Keratinocyte (primary cell): Measurements from ENCODE around the gene CDH22. TPM values are rescaled to one million over a fixed set of nuclear protein-coding genes. Genes with fewer than 3 reads are reported as not detected.

Experiments
- DNase-seq: peaks from one replicate; pipeline ENCODE4 v3.0.0-alpha.2; 2011; ENCODE audit warnings: low read depth, missing footprints, low spot score
- FAIRE-seq: peaks from 2 replicates; lab custom pipeline; 2011; peaks lifted over from hg19 to GRCh38; lab: Jason Lieb, UNC
- H2AFZ ChIP-seq: 2 replicates; pipeline ENCODE4 v1.6.0; 2012; ENCODE audit warnings: low read length, control low read depth, inconsistent platforms; ENCODE audit not compliant: control insufficient read depth
- H3K27ac ChIP-seq: 2 replicates; pipeline ENCODE4 v1.5.1; 2011; ENCODE audit warnings: low read length; ENCODE audit not compliant: control insufficient read depth, insufficient read depth
- H3K27me3 ChIP-seq: 3 replicates; pipeline ENCODE4 v1.6.0; 2011; ENCODE audit warnings: low read length; ENCODE audit not compliant: control insufficient read depth, insufficient read depth; ENCODE audit errors: extremely low read depth
- H3K36me3 ChIP-seq, 2 experiments: 2 replicates in 1 of 2; 3 replicates in 1 of 2; pipeline ENCODE4 v1.5.1; 2011; ENCODE audit warnings: low read length in 2 of 2, mild to moderate bottlenecking in 1 of 2; ENCODE audit not compliant: control insufficient read depth in 2 of 2, insufficient read depth in 2 of 2; ENCODE audit errors: extremely low read depth in 1 of 2
- H3K4me1 ChIP-seq: 3 replicates; pipeline ENCODE4 v1.5.1; 2011; ENCODE audit warnings: low read length; ENCODE audit not compliant: control insufficient read depth, insufficient read depth; ENCODE audit errors: extremely low read depth
- H3K4me2 ChIP-seq: 3 replicates; pipeline ENCODE4 v1.6.0; 2011; ENCODE audit warnings: low read depth, low read length; ENCODE audit not compliant: control insufficient read depth, insufficient read depth; ENCODE audit errors: extremely low read depth
- H3K4me3 ChIP-seq, 3 experiments: fragments of 200-600 bp in 1 of 3; sonication (generic) in 1 of 3; 2 replicates in 2 of 3; 3 replicates in 1 of 3; pipeline ENCODE4 v1.5.1; 2011 to 2016; ENCODE audit warnings: low read length in 3 of 3, mild to moderate bottlenecking in 3 of 3, control low read depth in 2 of 3, inconsistent platforms in 1 of 3, low read depth in 1 of 3, mixed read lengths in 1 of 3, mixed run types in 1 of 3, moderate library complexity in 1 of 3; ENCODE audit not compliant: control insufficient read depth in 2 of 3, insufficient read depth in 2 of 3; ENCODE audit errors: extremely low read depth in 1 of 3
- H3K79me2 ChIP-seq: 2 replicates; pipeline ENCODE4 v1.6.0; 2012; ENCODE audit warnings: low read length; ENCODE audit not compliant: control insufficient read depth, insufficient read depth
- H3K9ac ChIP-seq: 3 replicates; pipeline ENCODE4 v1.6.0; 2011; ENCODE audit warnings: low read length; ENCODE audit not compliant: control insufficient read depth, insufficient read depth; ENCODE audit errors: extremely low read depth
- H3K9me1 ChIP-seq: 3 replicates; pipeline ENCODE4 v1.6.0; 2011; ENCODE audit warnings: low read length; ENCODE audit not compliant: control insufficient read depth, insufficient read depth; ENCODE audit errors: extremely low read depth
- H3K9me3 ChIP-seq: 2 replicates; pipeline ENCODE4 v1.5.1; 2012; ENCODE audit warnings: low read depth, low read length; ENCODE audit not compliant: control insufficient read depth
- H4K20me1 ChIP-seq: 3 replicates; pipeline ENCODE4 v1.6.0; 2011; ENCODE audit warnings: low read length; ENCODE audit not compliant: control insufficient read depth, insufficient read depth; ENCODE audit errors: extremely low read depth
- EZH2 ChIP-seq: IDR thresholded peaks from one replicate; pipeline ENCODE4 v1.6.1; 2012; ENCODE audit warnings: inconsistent platforms, mild to moderate bottlenecking, low read length, moderate library complexity
- dilution Hi-C: fragments of 300-500 bp; cut with MboI; formaldehyde crosslinking; loops from one replicate; pipeline ENCODE4 v1.7.0; 2020; ENCODE audit warnings: low sequenced_read_pairs; ENCODE audit not compliant: extremely low pct_ligation_motif_present
- polyA plus RNA-seq, 5 experiments: library from polyadenylated mRNA; depleted of rRNA in 3 of 5; stranded (reverse) in 3 of 5; stranded (forward) in 1 of 5; unstranded in 1 of 5; fragments of >200 nt; gene quantifications; 1 replicate in 1 of 5; 2 replicates in 3 of 5; 3 replicates in 1 of 5; pipeline versions ENCODE4 v1.2.1 to v1.2.3, GENCODE V29; 2011 to 2012; ENCODE audit warnings: missing spikeins in 2 of 5, low read depth in 1 of 5, low replicate concordance in 1 of 5
- TF ChIP-seq, protein P1 (sequence below), 3 experiments: IDR thresholded peaks in 1 of 3; conservative IDR thresholded peaks in 1 of 3; optimal IDR thresholded peaks in 1 of 3; 2 replicates in 2 of 3; 3 replicates in 1 of 3; pipeline versions ENCODE3 to v1.5.1; 2011; ENCODE audit warnings: low read length in 3 of 3, mild to moderate bottlenecking in 3 of 3, moderate library complexity in 2 of 3, control low read depth in 1 of 3, inconsistent platforms in 1 of 3; ENCODE audit not compliant: insufficient read depth in 2 of 3; ENCODE audit errors: extremely low read depth in 1 of 3

Gene CDH22
- polyA plus RNA-seq, 1 donor (not counting 4 experiments of a cell fraction or from before 2014, with no cell fraction given): not detected

- H4K20me1 ChIP-seq: no peaks in the 10 kb centered on the region
- no peak overlapping the region for H3K4me2 ChIP-seq
- peaks cover 24% of the 10 kb centered on the region for H3K27me3 ChIP-seq
- FAIRE-seq (no peak), DNase-seq (no peak)
- no peak overlapping the region for H3K9ac ChIP-seq
- TF ChIP-seq EZH2: no peak
- TF ChIP-seq, protein P1, sequence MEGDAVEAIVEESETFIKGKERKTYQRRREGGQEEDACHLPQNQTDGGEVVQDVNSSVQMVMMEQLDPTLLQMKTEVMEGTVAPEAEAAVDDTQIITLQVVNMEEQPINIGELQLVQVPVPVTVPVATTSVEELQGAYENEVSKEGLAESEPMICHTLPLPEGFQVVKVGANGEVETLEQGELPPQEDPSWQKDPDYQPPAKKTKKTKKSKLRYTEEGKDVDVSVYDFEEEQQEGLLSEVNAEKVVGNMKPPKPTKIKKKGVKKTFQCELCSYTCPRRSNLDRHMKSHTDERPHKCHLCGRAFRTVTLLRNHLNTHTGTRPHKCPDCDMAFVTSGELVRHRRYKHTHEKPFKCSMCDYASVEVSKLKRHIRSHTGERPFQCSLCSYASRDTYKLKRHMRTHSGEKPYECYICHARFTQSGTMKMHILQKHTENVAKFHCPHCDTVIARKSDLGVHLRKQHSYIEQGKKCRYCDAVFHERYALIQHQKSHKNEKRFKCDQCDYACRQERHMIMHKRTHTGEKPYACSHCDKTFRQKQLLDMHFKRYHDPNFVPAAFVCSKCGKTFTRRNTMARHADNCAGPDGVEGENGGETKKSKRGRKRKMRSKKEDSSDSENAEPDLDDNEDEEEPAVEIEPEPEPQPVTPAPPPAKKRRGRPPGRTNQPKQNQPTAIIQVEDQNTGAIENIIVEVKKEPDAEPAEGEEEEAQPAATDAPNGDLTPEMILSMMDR (optimal IDR thresholded peaks at IDR 0.05 in 1 of 3, IDR thresholded peaks at IDR 0.05 in 1 of 3, conservative IDR thresholded peaks at IDR 0.05 in 1 of 3; ENCODE audit: extremely low read depth in 1 of 3, insufficient read depth in 2 of 3, low read length in 3 of 3): no peak
- H3K27ac ChIP-seq: no peak overlapping the region
- no peak overlapping the region for H2AFZ ChIP-seq
- dilution Hi-C loops: no loop called here
- H3K4me3 ChIP-seq: no peak overlapping the region
- no peaks in the 10 kb centered on the region for H3K9me3 ChIP-seq
- H3K79me2 ChIP-seq: no peaks in the 10 kb centered on the region
- no peaks in the 10 kb centered on the region for H3K9me1 ChIP-seq
- no peaks in the 10 kb centered on the region for H3K4me1 ChIP-seq
- H3K36me3 ChIP-seq: no peaks in the 10 kb centered on the region
Observed at GRCh38 chr20:46202766-46203509, 105.4 kb downstream of the CDH22 start.

GRCh38 chr20:46200582-46201570 is 107.4 kb downstream of the CDH22 start:
- H4K20me1 ChIP-seq: no peaks in the 10 kb centered on the region
- H3K9ac ChIP-seq: no peak overlapping the region
- no peak overlapping the region for H3K27ac ChIP-seq
- H3K4me1 ChIP-seq: no peaks in the 10 kb centered on the region
- no peaks in the 10 kb centered on the region for H3K9me1 ChIP-seq
- peaks cover 24% of the 10 kb centered on the region for H3K27me3 ChIP-seq
- DNase-seq (no peak), FAIRE-seq (no peak)
- no peaks in the 10 kb centered on the region for H3K79me2 ChIP-seq
- dilution Hi-C loops: no loop called here
- H3K4me3 ChIP-seq: no peak overlapping the region
- TF ChIP-seq, protein P1 (optimal IDR thresholded peaks at IDR 0.05 in 1 of 3, IDR thresholded peaks at IDR 0.05 in 1 of 3, conservative IDR thresholded peaks at IDR 0.05 in 1 of 3; ENCODE audit: extremely low read depth in 1 of 3, insufficient read depth in 2 of 3, low read length in 3 of 3): no peak
- TF ChIP-seq EZH2: no peak
- no peak overlapping the region for H2AFZ ChIP-seq
- no peak overlapping the region for H3K4me2 ChIP-seq
- H3K9me3 ChIP-seq: no peaks in the 10 kb centered on the region
- H3K36me3 ChIP-seq: no peaks in the 10 kb centered on the region
